LNCaP clone FGC (cell line): ENCODE results near the gene OTP.

ENCODE experiments used
- DNase-seq: peaks from one replicate; pipeline ENCODE4 v3.0.0-alpha.2; 2011; ENCODE audit warnings: low read depth
- H3K4me3 ChIP-seq: 2 replicates; pipeline ENCODE4 v1.5.1; 2011; ENCODE audit warnings: mild to moderate bottlenecking, low read depth, low read length, control low read depth
- CTCF ChIP-seq: IDR thresholded peaks from 2 replicates; pipeline ENCODE4 v1.5.1; 2012; ENCODE audit warnings: mild to moderate bottlenecking; ENCODE audit not compliant: control insufficient read depth, insufficient read depth; ENCODE audit errors: extremely low read depth

The OTP gene

GRCh38 chr5:77640589-77641396 is 2.3 kb upstream of the OTP start:
- no peak for DNase-seq
- no peak for TF ChIP-seq CTCF
- H3K4me3 ChIP-seq, result no peak overlapping the region

GRCh38 chr5:77638763-77639671 is 504 bp upstream of the OTP start:
- no peak for DNase-seq
- TF ChIP-seq CTCF, result no peak
- H3K4me3 ChIP-seq, result no peak overlapping the region

GRCh38 chr5:77637170-77637997 is 1.1 kb downstream of the OTP start:
- H3K4me3 ChIP-seq, result no peak overlapping the region
- TF ChIP-seq CTCF, result no peak
- no peak for DNase-seq

GRCh38 chr5:77636641-77637169 is 1.8 kb downstream of the OTP start:
- no peak for DNase-seq
- TF ChIP-seq CTCF, result no peak
- no peak overlapping the region for H3K4me3 ChIP-seq

GRCh38 chr5:77635917-77636640 is 2.4 kb downstream of the OTP start:
- no peak for DNase-seq
- no peak for TF ChIP-seq CTCF
- no peak overlapping the region for H3K4me3 ChIP-seq
